HuH-7.5 (cell line): ENCODE results near the gene BRD9.
"Not testable (repeated sequence)": the region's sequence is repeated elsewhere in the genome, so short reads cannot be mapped to it uniquely, and the experiment has no call there.

Experiments
- DNase-seq: peaks from one replicate; pipeline ENCODE4 v3.0.0; 2011; ENCODE audit warnings: low spot score

BRD9 gene

GRCh38 chr5:892394-893136, at the start of gene BRD9, which contains the start of gene TRIP13:
BRD9 (minus strand) TSS chr5:892801; CDS start chr5:892657, 144 bp downstream.
TRIP13 (plus strand) TSS chr5:892884; CDS start chr5:892999, 115 bp downstream.
- DNase-seq: peak; percentile 94

- not testable (repeated sequence) for DNase-seq
Measured at GRCh38 chr5:940741-941140, 48.1 kb upstream of the BRD9 start.

DNA sequence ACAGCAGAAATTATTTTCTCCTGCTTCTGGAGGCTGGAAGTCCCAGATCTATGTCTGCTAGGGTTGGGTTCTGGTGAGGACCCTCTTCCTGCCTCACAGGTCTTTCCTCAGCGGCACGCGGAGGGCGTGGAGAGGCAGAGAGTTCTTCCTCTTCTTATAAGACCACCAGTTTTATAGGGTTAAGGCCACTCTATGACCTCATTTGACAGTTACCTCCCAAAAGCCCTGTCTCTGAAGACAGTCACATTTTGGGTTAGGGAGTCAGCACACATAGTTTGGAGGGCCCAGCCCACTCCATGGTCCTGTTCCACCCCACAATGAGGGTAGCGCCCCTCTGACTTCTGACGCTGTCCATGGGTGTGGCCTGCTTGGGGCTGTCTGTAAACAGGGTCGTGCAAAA, 46.8 kb upstream of the BRD9 start:
- DNase-seq: no peak

DNA sequence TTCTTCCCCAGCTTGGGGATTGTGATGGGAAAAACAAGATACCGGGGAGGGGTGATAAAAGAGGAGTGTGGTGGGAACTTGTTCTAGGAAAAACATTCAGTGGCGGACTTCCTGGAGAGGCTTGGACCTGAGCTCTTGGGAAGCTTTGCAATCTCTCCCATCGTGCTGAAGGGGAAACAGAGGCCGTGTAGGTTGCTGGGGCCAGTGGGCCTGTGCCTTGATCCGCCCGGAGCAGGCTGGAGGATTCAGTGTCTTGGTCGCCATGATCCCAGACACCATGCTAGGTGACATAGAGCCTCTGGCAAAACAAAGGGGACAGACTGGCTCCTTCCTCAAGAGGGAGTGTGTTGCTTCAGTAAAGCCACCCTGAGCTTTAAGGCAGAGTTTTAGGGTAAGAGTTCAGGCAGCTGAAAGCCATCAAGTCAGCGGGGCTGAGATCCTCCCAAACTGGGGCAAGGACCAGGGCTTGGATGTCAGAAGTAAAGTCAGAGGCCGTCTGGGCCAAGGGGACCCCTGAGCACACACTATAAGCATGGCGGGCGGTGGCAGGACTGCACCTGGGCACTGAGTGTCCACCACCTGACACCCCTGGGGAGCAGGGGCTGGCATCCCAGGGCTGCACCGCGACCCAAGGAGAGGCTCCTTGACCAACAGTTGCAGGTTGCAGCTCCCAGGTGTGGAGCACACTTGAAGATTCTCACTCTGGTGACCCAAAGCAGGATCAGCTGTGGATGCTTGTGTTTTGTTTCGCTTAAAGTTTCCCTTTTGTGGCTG, 44.7 kb upstream of the BRD9 start:
- no peak for DNase-seq

GRCh38 chr5:936149-937144, 43.8 kb upstream of the BRD9 start:
- no peak for DNase-seq

DNA sequence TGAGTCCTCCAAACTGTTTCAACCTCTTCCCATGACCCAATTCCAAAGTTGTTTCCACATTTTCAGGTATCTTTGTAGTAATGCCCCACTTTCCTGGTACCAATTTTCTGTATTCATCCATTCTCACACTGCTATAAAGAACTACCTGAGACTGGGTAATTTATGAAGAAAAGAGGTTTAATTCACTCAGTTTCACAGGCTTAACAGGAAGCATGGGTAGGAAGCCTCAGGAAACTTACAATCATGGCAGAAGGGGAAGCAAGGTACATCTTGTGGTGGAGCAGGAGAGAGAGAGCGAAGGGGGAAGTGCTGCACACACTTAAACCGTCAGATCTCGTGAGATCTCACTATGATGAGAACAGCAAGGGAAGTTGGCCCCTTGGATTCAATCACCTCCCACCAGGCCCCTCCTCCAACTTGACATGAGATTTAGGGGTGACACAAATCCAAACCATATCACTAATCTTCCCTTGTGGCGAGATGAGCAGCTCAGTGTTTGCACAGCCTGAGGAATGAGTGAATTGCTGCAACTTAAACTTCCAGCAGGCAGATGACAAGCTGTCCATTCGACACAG, 43.0 kb upstream of the BRD9 start:
- no peak for DNase-seq

DNA sequence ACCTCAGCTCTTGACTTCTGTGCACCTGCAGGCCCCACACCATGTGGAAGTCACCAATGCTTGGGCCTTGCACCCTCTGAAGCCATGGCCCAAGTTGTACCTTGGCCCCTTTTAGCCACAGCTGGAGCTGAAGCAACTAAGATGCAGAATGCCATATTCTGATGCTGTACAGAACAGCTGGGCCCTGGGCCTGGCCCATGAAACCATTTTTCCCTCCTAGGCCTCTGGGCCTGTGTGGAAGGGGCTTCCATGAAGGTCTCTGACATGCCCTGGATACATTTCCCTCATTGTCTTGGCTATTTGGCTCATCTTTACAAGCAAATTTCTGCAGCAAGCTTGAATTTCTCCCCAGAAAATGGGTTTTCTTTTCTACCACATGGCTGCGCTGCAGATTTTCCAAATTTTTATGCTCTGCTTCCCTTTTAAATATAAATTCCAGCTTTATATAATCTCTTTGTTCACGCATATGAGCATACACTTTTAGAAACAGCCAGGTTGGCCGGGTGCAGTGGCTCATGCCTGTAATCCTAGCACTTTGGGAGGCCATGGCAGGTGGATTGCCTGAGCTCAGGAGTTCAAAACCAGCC, 41.9 kb upstream of the BRD9 start:
- not testable (repeated sequence) for DNase-seq

- DNase-seq: not testable (repeated sequence)
Measured at GRCh38 chr5:933951-934350, 41.4 kb upstream of the BRD9 start.

- DNase-seq: no peak
Measured at GRCh38 chr5:933251-933861, 40.8 kb upstream of the BRD9 start.

- no peak for DNase-seq
Measured at GRCh38 chr5:932628-933250, 40.1 kb upstream of the BRD9 start.

GRCh38 chr5:932151-932627, 39.6 kb upstream of the BRD9 start:
- no peak for DNase-seq

GRCh38 chr5:931570-932145, 39.1 kb upstream of the BRD9 start:
- DNase-seq: no peak

DNA sequence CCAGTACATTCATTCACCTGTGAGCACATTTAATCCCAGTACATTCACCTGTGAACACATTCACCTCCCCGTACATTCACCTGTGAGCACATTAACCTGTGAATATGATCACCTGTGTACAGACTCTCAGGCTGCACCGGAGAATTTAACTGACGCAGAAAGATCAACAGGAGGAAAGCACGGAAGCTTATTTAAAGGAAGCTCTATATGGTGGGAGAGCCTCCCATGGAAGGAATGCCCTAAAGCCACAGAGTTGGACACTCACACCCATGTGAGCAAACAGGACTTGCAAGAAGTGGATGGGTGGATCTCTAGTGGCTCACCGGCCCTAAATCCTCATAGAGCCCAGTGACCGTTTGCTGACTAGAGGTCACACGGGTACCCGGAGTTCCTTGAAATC, 38.3 kb upstream of the BRD9 start:
- no peak for DNase-seq

- no peak for DNase-seq
Measured at GRCh38 chr5:929596-929995, 37.0 kb upstream of the BRD9 start.

DNA sequence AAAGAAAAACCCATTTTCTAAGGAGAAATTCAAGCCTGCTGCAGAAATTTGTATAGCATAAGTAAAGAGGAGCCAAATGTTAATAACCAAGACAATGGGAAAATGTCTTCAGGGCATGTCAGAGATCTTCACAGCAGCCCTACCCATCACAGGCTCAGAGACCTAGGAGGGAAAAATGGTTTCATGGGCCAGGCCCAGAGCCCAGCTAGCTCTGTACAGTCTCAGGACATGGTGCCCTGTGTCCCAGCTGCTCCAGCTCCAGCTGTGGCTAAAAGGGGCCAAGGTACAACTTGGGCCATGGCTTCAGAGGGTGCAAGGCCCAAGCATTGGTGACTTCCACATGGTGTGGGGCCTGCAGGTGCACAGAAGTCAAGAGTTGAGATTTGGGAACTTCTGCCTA, 36.6 kb upstream of the BRD9 start:
- not testable (repeated sequence) for DNase-seq

DNA sequence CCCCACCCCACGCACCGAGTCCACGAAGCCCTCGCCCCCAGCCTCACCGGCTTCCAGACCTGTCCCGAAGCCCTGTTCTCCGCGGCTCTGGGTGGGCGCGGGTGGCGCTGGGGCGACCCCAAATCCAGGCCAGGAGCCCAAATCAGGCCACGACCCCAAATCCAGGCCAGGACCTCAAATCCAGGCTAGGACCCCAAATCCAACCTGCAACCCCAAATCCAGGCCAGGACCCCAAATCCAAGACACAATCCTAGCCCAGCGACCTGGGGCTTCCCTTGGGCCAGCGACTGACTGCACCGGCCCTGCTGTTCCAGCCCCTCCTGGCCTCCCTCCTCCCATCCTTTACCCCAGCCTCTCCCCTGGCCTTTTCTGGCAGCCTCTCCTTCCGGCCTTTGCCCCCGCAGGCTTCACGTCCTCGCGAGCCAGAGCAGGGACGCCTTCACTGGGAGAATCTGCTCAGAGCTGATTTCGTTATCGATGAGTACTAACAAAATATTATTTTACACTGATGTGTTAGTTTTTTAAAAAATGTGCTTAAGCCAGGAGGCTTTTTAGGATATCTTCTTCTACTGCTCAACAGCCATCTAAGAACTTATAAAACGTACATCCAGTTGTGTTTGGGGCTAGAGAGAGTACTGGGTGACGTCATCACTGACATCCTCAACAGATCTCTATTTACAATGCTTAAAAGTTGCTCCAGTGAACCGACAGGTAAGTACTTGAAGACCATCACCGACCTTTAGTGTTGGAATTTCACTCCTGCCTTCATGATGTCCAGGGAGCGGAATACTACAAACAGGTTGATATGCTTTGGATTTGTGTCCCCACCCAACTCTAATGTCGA, 34.8 kb upstream of the BRD9 start:
- DNase-seq: no peak

GRCh38 chr5:926417-927171, 34.0 kb upstream of the BRD9 start:
- DNase-seq: no peak

DNA sequence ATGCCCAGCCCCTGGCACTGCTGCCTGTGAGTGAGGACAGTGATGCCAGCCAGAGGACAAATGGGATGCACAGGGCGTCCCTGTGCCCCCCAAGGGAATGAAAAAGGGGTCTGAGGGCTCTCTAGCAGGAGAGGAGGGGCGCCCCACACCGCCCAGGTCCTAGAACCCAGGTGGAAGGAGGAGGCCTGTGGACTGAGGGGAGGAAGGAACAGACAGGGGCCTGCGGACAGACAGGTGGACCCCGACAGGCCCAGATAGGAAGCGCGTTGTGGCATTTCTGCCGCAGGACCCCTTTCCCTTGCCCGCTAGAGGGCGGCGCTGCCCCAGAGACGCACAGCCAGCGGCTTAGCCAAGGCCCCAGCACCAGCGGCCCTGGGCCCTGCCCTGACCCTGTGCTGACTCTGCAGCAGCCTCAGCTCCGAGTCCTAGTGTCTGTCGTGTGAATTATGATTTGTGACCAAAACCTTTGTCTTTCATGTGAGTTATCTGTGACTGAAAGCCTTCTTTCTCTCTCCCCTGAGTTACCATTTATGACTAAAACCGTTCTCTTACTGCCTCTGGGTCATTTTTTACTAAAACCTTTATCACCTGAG, 30.8 kb upstream of the BRD9 start:
- DNase-seq: peak; percentile 88
